ENCODE results near the gene TXN. TPM values are rescaled to one million over a fixed set of nuclear protein-coding genes. Genes with fewer than 3 reads are reported as not detected.

The TXN gene
- total and polyA plus RNA-seq, 2 of the 4 experiments (the other 2 are of a cell fraction), result 277 to 578 TPM

- Histone ChIP-seq H2BK20ac (ENCODE audit: low read depth, low read length) (no peak overlapping the region), H2AK9ac (replicated peaks; ENCODE audit: low read depth, low read length, poor library complexity) (no peak overlapping the region), H2BK120ac (ENCODE audit: low read depth, low read length) (no peak overlapping the region), H4K8ac (ENCODE audit: low read depth in 2 of 2, low read length in 2 of 2) (no peak overlapping the region), H3K23ac (ENCODE audit: low read depth, low read length) (no peak overlapping the region), H3K27ac (ENCODE audit: insufficient read depth, low read length) (no peak overlapping the region), H3K4me2 (ENCODE audit: low read depth, low read length) (no peak overlapping the region), H3K36me3 (ENCODE audit: control insufficient read depth, insufficient read depth, low read length) (no peaks in the 10 kb centered on the region), H3K79me1 (ENCODE audit: low read depth in 1 of 2, low read length in 2 of 2) (no peaks in the 10 kb centered on the region), H4K20me1 (ENCODE audit: insufficient read depth, low read length) (no peaks in the 10 kb centered on the region), H3K4ac (ENCODE audit: low read depth, low read length) (no peak overlapping the region), H2BK5ac (ENCODE audit: low read depth, low read length, poor library complexity, severe bottlenecking) (no peak overlapping the region), H3K9me1 (ENCODE audit: insufficient read depth, low read length) (no peaks in the 10 kb centered on the region), H2AFZ (replicated peaks; ENCODE audit: low read length, poor library complexity) (no peak overlapping the region), H3K9ac (ENCODE audit: low read depth, low read length) (no peak overlapping the region), H4K91ac (ENCODE audit: insufficient read depth, low read depth, low read length) (no peak overlapping the region), H2BK15ac (ENCODE audit: low read depth, low read length) (no peak overlapping the region), H3K4me1 (ENCODE audit: control insufficient read depth, insufficient read depth, low read length) (peaks cover 2% of the 10 kb centered on the region; the same call in 1 of the 2 replicates), H3K9me3 (ENCODE audit: control insufficient read depth, insufficient read depth, low read length) (no peaks in the 10 kb centered on the region), H3K18ac (ENCODE audit: low read depth, low read length) (no peak overlapping the region), H3K4me3 (ENCODE audit: insufficient read depth, low read depth, low read length) (no peak overlapping the region), H3K56ac (ENCODE audit: extremely low read depth, insufficient read depth, low read length) (no peak overlapping the region), H2AK5ac (ENCODE audit: low read depth, low read length) (no peak overlapping the region), H3K14ac (replicated peaks; ENCODE audit: low read depth, low read length) (no peak overlapping the region), H4K5ac (ENCODE audit: low read depth, low read length) (no peak overlapping the region), H3K27me3 (ENCODE audit: control insufficient read depth, insufficient read depth, low read length) (peaks cover 7% of the 10 kb centered on the region; the same call in 1 of the 2 replicates)
- DNase-seq (no peak), ATAC-seq (ENCODE audit: low read depth) (no peak)
- no peak for TF ChIP-seq ELK1 (IDR thresholded peaks at IDR 0.05; ENCODE audit: borderline replicate concordance, low read depth, low read length)
- no peak for TF ChIP-seq FOS (IDR thresholded peaks at IDR 0.05; ENCODE audit: low read depth, low read length)
- no peak for TF ChIP-seq MAZ (IDR thresholded peaks at IDR 0.05; ENCODE audit: borderline replicate concordance, low read depth, low read length)
- no peak for TF ChIP-seq BHLHE40 (IDR thresholded peaks at IDR 0.05; ENCODE audit: low read depth, low read length)
- TF ChIP-seq POLR2A (IDR thresholded peaks at IDR 0.05; ENCODE audit: low read depth, low read length), result no peak
- TF ChIP-seq USF2 (IDR thresholded peaks at IDR 0.05; ENCODE audit: low read depth, low read length), result no peak
- no peak for TF ChIP-seq NFE2L2 (IDR thresholded peaks at IDR 0.05; ENCODE audit: low read depth, low read length)
- no peak for TF ChIP-seq CHD1 (IDR thresholded peaks at IDR 0.05; ENCODE audit: low read depth, low read length)
- TF ChIP-seq RCOR1 (IDR thresholded peaks at IDR 0.05; ENCODE audit: insufficient replicate concordance, low read length), result no peak
- no peak for TF ChIP-seq MXI1 (IDR thresholded peaks at IDR 0.05; ENCODE audit: borderline replicate concordance, low read depth, low read length)
- TF ChIP-seq CEBPB (IDR thresholded peaks at IDR 0.05; ENCODE audit: low read depth, low read length), result no peak
- no peak for TF ChIP-seq SMC3 (IDR thresholded peaks at IDR 0.05; ENCODE audit: low read depth, low read length)
- no peak for TF ChIP-seq RAD21 (IDR thresholded peaks at IDR 0.05; ENCODE audit: low read length)
- TF ChIP-seq CTCF (conservative IDR thresholded peaks at IDR 0.05; ENCODE audit: low read depth, low read length), result no peak
- POLR2A ChIA-PET (ENCODE audit: unreplicated experiment), result no interaction called here
- BruUV-seq (replicated peaks), result no TSS peak
- in situ Hi-C loops (cut with MboI; ENCODE audit: low sequenced_read_pairs), result loop anchor here (25.0 kb wide), 1 partner anchor 329 kb away; no protein-coding TSS in a partner anchor
- intact Hi-C loops (cut with micrococcal nuclease), result no loop called here
- dilution Hi-C loops (cut with HindIII; ENCODE audit: low sequenced_read_pairs, unreplicated experiment), result no loop called here
- CTCF ChIA-PET, result no interaction called here
- no CpG with 5 or more reads among the region's 1 CpG for WGBS, 2 experiments (ENCODE audit: extremely low coverage in 2 of 2, insufficient read length in 1 of 2)
Observed at GRCh38 chr9:110283751-110284150, 27.4 kb upstream of the TXN start.

All from IMR-90 (cell line).